ENCODE results near the gene CCDC93.

- TF ChIP-seq POLR2A (IDR thresholded peaks at IDR 0.05) (no peak), CTCF (IDR thresholded peaks at IDR 0.05) (no peak), POLR2AphosphoS5 (IDR thresholded peaks at IDR 0.05) (no peak)
These were observed 52.7 kb downstream of the CCDC93 start for GRCh38 chr2:117961201-117961600.

All from breast epithelium (tissue), 3 donors.